Stimulated activated CD4-positive, alpha-beta T cell treated with anti-CD3 and anti-CD28 coated beads, Interleukin-12 subunit alpha, Interleukin-12 subunit beta, amount 100 ng/mL, for 4 hours (primary cell): ENCODE results near the gene TMEM204.

ENCODE experiments used
- DNase-seq: peaks from one replicate; pipeline ENCODE4 v3.0.0-alpha.2; 2020

Gene TMEM204

DNA sequence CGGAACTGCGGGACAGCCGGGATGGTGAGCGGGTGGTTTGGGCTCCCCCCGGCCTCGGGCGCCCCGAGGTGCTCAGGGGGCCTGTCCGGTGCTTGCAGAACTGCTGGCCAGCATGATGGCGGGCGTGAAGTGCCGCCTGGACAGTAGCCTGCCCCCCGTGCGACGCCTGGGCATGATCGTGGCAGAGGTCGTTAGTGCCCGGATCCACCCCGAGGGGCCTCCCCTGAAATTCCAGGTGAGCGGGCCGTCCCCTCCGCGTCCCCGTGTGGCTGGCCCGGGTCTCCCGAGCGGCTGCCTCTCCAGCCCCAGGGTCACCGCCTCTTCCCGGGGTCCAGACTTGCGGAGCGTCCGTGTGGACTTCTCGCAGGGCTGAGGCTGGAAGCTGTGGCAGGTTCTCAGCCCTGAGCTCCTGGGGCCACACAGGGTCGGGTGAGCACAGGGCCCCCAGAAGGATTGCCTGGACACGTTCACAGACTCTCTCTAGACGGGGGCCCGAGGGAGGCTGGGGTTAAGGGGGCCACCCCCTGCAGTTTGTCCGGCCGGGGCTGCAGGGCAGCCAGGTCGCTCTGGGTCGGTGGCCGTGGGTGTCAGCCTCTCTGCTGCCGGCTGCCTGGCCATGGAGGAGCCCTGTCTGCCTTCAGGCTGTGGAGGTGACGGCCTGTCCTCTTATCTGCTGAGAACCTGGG is 32.9 kb upstream of the TMEM204 start:
- no peak for DNase-seq

DNA sequence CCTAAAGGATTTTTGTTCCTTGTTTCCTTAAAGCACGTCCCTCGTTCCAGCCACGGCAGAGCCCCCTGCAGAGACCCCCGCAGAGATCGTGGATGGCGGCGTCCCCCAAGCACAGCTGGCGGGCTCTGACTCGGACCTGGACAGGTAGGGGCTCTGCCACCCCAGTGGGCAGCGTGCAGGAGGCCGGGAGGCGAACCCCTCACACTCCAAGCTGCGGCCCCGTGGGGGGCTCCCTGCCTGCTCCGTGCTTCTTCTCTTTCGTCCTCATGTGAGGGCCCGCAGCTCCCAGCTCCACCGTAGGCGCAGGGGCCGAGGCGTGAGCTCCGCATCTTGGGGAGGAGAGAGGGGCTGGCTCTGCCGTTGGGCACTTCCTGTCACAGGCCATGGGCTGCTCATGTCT is 31.8 kb upstream of the TMEM204 start:
- no peak for DNase-seq

DNA sequence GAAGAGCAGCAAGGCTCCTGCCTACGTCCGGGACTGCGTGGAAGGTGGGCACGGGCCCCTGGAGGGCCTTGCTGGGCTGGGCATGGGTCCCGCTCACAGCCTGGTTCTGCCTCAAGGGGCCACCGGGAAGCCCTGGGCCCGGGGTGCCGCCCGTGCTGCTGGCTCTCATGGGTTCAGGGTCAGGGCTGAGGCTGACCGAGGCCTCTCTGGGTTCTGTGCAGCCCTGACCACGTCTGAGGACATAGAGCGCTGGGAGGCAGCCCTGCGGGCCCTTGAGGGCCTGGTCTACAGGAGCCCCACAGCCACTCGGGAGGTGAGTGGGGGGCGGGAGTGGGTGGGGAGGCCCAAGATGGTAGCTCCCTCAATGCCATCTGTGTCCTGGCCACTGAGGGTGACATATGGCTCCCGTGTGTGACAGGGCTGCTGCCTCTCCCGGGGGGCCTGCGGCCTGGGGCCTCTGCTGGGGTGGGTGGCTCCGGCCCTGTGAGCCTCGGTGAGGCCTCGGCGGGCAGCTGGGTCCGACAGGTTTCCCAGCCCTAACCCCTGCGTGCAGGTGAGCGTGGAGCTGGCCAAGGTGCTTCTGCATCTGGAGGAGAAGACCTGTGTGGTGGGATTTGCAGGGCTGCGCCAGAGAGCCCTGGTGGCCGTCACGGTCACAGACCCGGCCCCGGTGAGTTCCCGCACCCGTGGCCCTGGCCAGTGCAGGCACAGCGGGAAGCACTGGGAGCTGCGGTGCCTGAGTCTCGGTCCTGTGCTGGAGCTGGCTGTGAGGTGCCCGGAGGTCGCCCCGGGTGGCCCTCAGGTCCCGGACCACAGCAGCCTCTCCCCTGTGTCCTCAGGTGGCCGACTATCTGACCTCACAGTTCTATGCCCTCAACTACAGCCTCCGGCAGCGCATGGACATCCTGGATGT is 31.1 kb upstream of the TMEM204 start:
- no peak for DNase-seq

DNA sequence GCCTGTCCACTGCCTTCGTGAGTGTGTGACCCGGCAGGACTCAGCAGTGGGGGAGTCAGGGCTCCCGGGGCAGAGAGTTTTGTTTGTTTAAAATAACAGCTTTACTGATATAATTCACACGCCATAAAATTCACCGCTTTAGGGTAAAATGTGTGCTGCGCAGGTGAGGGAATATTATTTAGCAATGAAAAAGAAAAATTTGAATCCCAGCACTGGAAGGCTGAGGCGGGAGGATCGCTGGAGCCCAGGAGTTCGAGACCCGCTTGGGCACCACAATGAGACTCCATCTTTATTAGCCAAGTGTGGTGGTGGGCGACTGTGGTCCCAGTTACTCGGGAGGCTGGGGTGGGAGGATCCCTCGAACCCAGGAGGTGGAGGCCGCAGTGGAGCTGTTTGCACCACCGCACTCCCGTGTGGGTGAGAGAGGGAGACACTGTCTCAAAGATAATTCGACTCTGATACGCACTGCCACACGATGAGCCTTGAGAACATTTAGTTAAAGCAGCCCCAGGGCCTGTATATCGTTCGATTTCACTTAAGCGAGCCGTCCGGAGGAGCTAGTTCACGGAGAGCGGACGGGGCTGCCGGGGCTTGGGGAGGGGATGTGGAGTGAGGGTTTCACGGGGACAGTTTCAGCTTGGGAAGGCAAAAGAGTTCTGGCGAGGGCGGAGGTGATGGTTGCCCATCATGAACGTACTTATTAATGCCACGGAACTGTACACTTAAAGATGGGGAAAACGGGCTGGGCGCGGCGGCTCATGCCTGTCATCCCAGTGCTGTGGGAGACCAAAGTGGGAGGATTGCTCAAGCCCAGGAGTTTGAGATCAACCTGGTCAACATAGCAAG is 30.1 kb upstream of the TMEM204 start:
- DNase-seq: no peak

DNA sequence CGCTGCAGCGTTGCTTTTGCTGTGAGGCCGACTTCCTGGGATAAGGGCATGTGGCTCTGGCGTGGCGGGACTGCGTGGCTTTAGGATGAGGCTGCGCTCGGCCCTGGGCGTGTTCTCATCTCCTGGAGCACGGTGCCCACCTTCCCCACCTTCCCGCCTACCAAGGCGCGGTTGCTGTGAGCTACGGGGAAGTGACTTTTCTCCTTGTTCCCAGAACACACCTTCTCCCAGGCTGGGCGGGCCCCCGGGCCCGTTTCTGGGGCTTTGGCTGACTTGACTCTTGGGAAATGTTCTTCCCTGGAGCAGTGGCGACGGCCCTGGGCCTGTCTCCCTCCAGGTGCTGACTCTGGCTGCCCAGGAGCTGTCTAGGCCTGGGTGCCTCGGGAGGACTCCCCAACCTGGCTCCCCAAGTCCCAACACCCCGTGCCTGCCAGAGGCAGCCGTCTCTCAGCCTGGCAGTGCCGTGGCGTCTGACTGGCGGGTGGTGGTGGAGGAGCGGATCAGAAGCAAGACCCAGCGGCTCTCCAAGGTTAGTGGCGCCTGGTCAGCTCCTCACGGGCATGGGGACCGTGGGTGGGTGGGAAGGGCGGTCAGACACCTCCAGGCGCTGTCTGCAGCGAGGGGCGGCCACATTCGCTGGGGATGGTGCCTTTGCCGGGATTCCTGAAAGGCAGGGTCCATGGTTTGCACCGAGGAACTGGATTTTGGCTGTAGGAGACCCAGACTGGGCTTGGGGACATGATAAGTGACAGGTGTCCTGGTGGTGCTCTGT is 28.2 kb upstream of the TMEM204 start:
- DNase-seq: no peak

DNA sequence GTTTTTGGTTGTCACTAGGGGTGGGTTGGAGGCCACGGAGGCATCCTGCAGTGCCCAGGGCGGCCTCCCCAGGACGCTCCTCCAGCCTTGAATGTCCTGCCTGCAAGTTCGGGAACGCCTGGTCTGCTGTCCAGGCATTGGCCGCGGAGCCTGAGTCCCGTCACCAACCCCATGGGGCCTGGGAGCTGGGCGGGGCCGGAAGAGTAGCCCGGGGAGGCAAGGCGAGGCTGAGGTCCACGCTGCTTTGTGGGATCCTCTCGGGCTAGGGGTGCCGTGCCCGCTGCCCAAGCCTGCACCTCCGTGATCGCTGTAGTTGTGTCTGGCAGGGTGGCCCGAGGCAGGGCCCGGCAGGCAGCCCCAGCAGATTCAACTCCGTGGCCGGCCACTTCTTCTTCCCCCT is 27.6 kb upstream of the TMEM204 start:
- DNase-seq: no peak

DNA sequence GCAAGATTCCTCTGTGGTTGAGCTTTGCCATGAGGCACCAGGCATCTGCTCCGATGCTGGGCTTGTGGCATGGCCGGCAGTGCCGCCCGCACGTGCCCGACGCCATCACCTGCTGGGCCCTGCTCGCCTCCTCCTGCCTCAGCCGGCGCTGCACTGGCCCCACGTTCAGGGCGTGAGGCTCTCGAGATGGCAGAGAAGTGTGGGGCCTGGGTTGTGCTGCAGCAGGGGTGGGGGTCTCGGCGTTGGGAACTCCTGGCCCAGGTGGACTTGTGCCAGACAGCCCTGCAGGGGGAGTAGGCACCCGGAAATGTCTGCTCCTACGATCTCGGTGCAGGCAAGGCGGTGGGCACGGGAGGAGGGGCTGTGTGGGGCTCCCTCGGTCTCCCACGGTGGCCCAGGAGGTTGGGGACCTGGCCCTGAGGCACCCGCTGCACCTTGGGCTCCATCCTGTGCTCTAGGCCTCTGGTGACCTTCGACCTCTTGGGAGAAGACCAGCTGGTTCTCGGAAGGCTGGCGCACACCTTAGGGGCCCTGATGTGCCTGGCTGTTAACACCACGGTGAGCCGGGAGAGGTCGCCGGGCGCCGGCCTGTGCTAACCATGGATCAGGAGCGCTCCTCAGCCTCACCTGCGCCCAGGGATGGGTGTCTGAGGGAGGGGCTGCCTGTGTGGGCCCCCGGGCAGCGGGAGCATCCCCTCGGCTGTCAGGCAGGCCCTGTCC is 26.8 kb upstream of the TMEM204 start:
- no peak for DNase-seq

DNA sequence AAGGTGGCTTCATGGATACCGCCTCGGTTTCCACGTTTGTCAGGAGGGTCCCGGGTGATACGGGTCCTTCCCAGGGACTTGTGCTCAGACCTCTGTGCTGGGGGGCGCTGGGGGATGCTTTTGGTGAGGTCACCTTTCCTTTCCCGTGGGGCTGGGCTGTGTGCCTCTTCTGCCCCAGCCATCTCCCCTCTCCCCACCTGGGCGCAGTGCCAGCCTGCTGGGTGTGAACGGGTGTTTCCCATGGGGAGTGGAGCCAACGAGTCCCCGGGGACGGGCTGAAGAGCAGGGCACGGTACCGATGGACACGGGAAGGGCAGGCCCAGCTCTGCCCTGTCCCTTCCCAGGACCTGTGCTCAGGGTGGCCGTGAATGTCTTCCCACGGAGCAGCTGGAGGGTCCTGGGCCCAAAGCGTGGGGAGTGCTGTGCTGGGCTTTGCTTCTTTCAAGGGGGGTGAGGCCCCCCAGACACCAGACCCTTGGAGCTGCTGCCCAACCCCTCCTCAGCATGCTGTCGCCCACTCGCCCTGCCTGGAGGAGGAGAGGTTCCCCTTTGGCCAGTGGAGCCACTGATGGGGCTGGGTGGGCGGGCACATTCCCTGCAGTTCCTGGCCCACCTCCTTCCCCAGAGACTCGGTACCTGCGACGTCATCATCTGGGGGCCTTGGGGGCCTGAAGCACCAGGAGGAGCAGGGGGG is 24.8 kb upstream of the TMEM204 start:
- DNase-seq: no peak

DNA sequence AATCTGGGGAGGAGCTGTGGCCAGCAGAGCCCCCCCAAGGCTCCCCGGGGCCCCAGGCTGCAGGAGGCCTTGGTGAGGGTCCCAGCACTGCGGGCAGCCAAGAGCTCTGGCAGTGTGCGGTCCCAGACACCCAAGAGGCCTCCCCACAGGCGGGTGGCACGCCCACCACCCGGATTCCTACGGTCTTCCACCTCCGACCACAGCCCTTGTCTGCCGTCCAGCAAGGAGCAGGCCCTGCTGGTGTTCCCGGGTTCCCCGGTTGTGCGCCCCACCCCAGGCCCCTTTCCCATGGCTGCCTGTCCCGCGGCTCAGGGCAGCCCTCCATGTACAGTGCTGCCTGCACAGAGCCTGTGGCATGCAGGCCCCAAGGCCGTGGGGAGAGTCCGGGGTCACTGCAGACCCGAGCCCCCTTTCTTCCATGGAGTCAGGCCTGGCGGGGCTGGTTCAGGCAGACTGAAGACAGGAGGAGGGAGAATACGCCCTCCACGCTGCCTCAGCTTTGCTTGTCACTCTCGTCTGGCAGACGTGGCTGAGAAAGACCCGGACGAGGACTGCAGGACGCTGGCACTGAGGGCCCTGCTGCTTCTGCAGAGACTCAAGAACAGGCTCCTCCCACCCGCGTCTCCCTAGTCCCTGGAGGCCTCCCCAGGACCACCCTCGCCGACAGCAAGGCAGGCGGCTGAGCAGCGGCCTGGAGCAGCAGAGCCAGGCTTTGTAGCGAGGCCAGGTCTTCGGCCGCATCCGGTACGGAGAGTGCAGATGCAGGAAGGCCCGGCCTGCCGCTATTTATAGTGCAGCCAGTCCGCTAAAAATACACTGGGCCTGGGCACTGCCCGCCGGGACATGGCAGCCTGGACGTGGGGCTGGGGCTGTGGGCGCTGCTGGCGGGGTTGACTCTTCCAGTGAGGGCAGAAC is 23.9 kb upstream of the TMEM204 start:
- DNase-seq: no peak

DNA sequence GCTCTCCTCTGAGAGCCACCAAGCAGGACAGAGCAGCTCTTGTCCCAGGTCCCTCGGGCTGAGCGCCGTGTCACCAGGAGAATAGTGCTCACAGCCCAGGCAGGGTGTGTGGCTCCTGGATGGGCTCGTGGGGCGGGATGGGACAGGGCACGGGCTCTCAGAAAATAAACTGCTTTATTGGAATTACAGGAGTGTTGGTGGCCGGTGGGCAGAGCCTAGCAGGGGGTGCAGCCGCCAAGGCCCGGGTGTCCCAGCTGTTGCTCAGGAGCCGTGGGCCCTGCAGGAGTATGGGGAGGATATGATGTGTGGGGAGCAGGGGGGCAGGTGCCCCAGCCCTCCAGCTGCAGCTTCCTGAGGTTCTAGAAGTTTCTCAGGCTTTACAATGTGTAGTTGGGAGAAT is 23.2 kb upstream of the TMEM204 start:
- DNase-seq: no peak

DNA sequence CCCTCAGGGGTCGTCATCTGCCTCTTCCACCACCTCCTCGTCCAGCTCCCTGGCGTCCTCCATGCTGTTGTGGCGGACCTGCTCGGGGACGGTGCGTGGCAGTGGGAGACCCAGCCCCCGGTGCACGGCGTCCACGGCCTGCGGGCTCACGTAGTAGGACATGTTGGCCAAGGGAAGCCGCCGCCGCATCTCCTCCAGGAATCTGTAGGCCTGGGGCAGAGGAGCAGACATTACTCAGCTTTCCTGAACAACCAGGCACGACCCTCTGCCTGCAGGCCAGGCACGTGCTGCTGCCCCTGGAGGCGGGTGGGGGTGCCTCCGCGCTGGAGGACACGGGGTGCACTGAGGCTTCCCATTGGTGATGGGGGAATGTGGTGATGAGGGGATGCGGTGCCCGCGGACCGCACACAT is 22.5 kb upstream of the TMEM204 start:
- DNase-seq: no peak

DNA sequence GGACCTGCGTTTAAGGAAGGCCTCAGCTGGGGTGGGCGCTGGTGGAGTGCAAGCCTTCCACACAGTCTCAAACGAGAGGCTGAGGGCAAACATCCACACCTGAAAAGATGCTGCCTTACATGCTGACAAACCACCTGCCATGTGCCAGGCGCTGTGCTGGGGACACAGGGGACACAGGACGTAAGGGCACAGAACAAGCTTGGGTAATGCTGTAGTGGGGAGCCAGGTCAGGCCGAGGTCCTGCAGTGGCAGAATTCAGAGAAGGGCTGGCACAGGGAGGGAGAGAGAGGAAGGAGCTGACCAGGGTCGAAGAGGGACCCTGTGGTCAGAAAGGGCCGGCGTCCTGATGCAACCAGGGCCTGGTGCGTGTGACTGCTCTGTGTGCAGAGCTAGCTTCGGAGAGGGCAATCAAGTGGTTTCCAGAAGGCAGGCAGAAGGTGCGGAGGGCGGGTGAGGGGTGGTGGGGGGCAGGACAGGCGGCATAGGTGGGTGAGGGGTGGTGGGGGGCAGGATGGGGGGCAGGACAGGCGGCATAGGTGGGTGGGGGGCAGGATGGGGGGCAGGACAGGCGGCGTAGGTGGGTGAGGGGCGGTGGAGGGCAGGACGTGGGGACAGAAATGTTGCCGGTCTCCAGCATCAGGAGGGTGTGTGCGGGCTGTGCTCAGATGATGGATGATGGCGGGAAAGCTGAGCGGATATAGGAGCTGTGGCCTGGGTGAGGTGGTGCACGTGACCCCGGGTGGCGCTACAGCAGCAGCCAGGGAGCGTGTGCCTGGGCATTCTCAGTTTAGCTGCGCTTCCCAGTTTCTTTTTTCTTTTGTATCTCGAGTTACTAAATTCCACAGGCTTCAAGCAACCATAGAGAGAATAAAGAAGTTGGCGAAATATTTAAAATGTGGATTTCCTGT is 21.6 kb upstream of the TMEM204 start:
- no peak for DNase-seq

DNA sequence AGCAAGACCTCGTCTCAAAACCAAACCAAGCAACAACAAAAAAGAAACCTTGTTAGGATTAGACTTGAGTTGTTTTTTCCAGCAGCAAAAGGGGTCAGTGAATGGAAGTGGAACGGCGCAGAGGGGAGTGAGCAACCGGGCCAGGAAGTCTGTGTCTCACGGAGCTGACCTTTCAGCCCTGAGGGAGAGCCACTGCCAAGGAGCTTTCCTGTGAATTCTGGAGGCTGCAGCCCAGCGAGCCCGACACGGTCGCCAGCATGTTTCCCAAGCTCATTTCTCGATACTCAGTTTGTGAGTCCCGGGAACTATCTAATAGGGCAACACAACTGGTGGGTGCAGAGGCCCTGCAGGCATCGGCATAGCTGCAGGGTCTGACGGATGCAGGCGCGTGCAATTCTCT is 20.7 kb upstream of the TMEM204 start:
- no peak for DNase-seq

DNA sequence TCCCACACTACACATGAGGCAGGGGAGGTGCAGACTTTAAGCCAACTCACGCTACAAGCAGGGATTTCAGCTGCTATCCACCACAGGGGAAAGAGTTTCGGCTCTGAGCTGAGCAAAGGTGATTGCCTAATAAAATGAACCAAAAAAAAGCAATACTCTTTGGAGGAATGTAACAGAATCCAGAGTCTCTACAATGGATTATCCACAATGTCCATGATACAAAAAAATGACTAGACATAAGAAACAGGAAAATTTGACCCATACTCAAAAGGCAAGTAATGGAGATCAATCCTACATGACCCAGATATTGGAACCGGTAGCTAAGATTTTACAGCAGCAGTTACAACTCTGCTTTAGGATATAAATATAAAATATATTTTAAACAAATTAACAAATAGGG is 19.0 kb upstream of the TMEM204 start:
- no peak for DNase-seq

DNA sequence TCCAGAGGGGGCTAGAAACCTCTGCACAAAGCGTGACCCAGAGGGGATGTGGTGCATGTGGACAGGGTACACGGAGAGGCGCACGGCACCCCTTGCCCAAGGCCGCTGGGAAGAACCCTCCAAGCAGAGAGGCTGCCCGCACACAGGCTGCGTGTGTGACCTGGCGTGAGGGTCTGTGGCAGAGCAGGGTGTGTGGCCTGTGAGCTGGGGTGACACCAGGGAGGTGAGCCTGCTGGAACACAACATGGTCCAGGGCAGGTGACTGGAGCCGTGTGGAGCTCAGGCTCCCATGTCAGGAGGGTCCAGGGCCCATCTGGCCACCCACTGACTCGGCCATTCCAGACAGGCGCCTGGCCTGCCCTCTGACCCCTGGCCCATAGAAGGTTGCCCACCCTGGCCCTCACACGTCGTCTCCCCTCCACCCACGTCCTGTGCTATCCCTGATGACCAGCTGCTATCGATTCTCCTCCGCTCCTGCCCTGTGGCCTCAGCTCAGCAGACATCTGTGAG is 14.8 kb upstream of the TMEM204 start:
- no peak for DNase-seq

DNA sequence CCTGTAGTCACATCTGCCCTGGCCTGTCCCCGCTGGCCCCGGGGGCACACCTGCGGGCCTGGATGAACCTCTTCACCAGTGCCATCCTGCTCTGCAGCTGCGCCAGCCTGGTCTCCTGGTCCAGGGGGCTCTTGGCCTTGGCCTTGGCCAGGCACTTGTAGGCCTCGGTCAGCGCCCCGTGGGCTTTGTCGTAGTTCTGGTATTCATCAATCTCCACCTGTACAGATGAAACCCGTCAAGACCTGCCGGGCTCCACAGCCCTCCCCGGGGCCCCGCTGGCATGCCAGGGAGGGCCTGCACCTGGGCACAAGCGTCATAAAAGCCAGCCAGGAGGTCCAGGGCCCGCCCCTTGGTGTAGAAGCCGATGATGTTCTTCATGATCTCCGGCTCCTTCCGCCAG is 13.6 kb upstream of the TMEM204 start:
- DNase-seq: no peak

DNA sequence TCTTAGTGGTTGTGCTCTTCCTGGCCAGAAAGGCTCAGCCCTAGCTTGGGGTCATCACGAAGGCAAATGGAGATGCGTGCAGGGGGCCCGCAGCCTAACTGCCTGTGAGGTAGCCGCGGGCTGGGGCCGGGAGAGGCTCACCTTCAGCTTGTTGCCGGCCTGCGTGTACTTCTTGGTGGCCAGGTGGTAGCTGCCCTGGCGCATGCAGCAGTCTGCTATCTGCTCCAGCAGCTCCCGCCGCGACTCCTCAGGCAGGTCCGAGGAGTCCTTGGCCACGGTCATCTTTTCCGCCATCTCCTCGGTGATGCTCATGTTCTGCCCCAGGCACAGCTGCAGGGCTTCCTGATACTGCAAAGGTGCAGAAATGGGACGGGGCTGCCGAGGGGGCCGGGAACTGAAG is 13.0 kb upstream of the TMEM204 start:
- DNase-seq: no peak

DNA sequence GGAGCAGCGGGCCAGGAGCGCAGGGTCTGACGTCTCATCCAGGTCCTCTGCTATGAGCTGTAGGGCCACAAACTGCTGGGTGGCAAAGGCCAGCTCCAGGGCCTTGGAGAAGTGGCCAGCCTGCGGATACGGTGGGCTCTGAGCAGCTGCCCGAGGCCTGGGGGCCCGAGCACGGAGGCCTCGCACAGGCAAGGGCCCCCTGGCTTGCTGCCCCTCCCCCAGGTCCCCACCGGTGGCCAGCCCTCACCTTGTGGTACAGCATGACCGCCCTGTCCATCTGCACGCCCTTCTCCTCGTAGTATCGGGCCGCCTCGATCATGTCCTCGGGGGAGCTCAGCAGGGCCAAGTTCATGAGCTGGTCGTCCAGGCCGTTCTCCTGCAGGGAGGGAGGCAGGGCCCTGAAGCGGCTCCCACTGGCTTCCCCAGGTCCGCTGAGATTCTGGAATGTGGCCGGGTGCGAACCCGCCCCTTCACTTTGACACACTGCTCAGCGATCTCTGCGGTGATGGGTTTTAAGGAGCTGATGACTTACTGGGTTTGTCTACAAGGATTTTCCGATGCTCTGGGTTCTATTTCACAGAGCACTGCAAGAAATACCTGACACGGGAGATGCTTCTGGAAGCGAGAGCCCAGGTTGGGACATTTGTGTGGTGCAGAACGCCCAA is 9.8 kb upstream of the TMEM204 start:
- no peak for DNase-seq
